GM18519 (cell line): ENCODE data around the gene APOL3.
"Not testable (repeated sequence)": the region's sequence is repeated elsewhere in the genome, so short reads cannot be mapped to it uniquely, and the experiment has no call there.

Experiments
- ATAC-seq: cut with Tn5 transposase; IDR thresholded peaks from one replicate; pipeline ENCODE4 v1.9.1; 2021; ENCODE audit warnings: mild to moderate bottlenecking, moderate library complexity; ENCODE audit not compliant: unreplicated experiment, low FRiP score

APOL3 gene

GRCh38 chr22:36193577-36193976, 33.0 kb upstream of the APOL3 start:
- no peak for ATAC-seq

- ATAC-seq, result no peak
Measured at GRCh38 chr22:36193171-36193570, 32.6 kb upstream of the APOL3 start.

GRCh38 chr22:36192542-36192941, 32.0 kb upstream of the APOL3 start:
- no peak for ATAC-seq

- no peak for ATAC-seq
Measured at GRCh38 chr22:36191106-36191836, 30.7 kb upstream of the APOL3 start.

GRCh38 chr22:36187862-36188261, 27.3 kb upstream of the APOL3 start:
- not testable (repeated sequence) for ATAC-seq

GRCh38 chr22:36185828-36186624, 25.5 kb upstream of the APOL3 start:
- ATAC-seq, result no peak

- ATAC-seq, result no peak
Measured at GRCh38 chr22:36184433-36185025, 24.0 kb upstream of the APOL3 start.

- no peak for ATAC-seq
Measured at GRCh38 chr22:36183446-36183845, 22.9 kb upstream of the APOL3 start.

- ATAC-seq, result no peak
Measured at GRCh38 chr22:36182857-36183256, 22.3 kb upstream of the APOL3 start.

GRCh38 chr22:36182056-36182455, 21.5 kb upstream of the APOL3 start:
- no peak for ATAC-seq

- no peak for ATAC-seq
Measured at GRCh38 chr22:36180928-36181327, 20.4 kb upstream of the APOL3 start.

- no peak for ATAC-seq
Measured at GRCh38 chr22:36180038-36180880, 19.7 kb upstream of the APOL3 start.

GRCh38 chr22:36177160-36177559, 16.6 kb upstream of the APOL3 start:
- no peak for ATAC-seq

- ATAC-seq, result no peak
Measured at GRCh38 chr22:36175892-36176291, 15.3 kb upstream of the APOL3 start.

GRCh38 chr22:36171941-36172340, 11.4 kb upstream of the APOL3 start:
- ATAC-seq, result no peak

- ATAC-seq, result no peak
Measured at GRCh38 chr22:36166518-36167220, 6.1 kb upstream of the APOL3 start.

- no peak for ATAC-seq
Measured at GRCh38 chr22:36166086-36166485, 5.5 kb upstream of the APOL3 start.

GRCh38 chr22:36165141-36165540, 4.6 kb upstream of the APOL3 start:
- no peak for ATAC-seq

- ATAC-seq, result no peak
Measured at GRCh38 chr22:36164621-36165020, 4.1 kb upstream of the APOL3 start.

- ATAC-seq, result no peak
Measured at GRCh38 chr22:36163497-36163896, 2.9 kb upstream of the APOL3 start.
